GM23248 (cell line): Measurements from ENCODE around the gene ADIPOQ.

ENCODE experiments used
- EZH2 ChIP-seq: fragments of 200-600 bp; sonication (generic); IDR thresholded peaks from 2 replicates; pipeline ENCODE4 v1.6.1; 2018; ENCODE audit warnings: antibody characterized with exemption, mild to moderate bottlenecking; ENCODE audit not compliant: insufficient read depth, poor library complexity, severe bottlenecking
- EZH2phosphoT487 ChIP-seq: fragments of 200-600 bp; sonication (generic); IDR thresholded peaks from 2 replicates; pipeline ENCODE4 v1.6.1; 2018; ENCODE audit warnings: antibody characterized with exemption, moderate library complexity, mild to moderate bottlenecking, low read depth; ENCODE audit not compliant: insufficient read depth

DNA sequence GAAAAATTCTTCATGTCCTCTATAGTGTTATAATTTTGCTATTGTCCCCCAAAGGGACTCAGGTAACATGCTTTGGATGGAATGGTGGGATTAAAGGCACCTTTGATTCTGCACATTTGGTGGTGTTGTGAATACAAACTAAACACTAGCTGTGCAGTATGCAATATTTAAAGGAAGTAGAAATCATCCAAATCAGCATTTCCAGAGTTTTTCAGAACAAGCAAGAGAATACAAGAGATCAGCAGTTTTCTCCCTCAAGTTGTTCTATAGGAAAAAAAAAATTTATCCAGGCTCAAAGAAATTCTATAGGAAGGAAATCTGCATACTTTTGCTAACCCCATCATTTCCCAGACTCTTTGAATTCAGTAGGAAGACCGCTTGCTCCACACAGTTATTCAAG, 10.2 kb upstream of the ADIPOQ start:
- no peak for TF ChIP-seq EZH2
- TF ChIP-seq EZH2phosphoT487, result no peak
